ENCODE data around the gene CEND1. TPM values are rescaled to one million over a fixed set of nuclear protein-coding genes. Genes with fewer than 3 reads are reported as not detected.
A peak's percentile ranks its signal among the peaks of the same experiment; 100 is the strongest.

The CEND1 gene
- total and polyA plus RNA-seq, 2 of the 13 experiments (the other 11 are each of a cell fraction or from before 2014, with no cell fraction given): not detected

DNA sequence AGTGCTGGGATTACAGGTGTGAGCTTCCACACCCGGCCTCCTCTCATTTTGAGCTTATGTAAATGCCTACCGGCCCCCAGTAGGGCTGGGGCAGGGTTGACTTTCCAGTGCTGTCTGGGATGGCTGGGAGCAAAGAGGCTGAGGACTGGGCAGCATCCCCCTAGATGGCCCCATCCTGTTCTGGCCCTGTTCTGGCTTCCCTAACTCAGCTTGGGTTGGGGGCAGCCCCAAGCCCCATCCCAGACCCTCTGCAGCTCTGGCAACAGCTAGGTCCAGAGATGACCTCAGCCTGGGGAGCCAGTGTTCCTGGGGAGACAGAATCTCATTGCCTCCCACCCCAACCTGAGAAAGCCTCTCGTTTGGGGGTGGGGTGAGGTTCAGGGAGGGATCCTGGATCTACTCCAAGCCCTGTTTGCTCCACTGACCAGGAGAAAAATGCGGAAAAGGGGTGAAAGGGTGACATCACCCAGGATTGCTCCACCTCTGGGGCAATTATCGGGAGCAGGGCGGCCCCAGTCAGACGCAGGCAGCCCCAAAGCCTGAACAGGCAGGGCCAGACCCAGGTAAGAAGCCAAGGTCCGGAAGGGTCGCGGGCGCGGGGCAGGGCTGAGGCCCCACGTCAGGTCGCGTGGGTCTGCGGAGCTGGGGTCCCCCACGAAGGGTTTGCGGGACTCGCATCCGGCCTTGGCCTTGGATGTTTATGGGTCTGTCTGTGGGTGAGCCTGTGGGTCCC lies 28.7 kb upstream of the CEND1 start, which contains the start of gene PNPLA2 (continued):
- TF ChIP-seq, protein P1, sequence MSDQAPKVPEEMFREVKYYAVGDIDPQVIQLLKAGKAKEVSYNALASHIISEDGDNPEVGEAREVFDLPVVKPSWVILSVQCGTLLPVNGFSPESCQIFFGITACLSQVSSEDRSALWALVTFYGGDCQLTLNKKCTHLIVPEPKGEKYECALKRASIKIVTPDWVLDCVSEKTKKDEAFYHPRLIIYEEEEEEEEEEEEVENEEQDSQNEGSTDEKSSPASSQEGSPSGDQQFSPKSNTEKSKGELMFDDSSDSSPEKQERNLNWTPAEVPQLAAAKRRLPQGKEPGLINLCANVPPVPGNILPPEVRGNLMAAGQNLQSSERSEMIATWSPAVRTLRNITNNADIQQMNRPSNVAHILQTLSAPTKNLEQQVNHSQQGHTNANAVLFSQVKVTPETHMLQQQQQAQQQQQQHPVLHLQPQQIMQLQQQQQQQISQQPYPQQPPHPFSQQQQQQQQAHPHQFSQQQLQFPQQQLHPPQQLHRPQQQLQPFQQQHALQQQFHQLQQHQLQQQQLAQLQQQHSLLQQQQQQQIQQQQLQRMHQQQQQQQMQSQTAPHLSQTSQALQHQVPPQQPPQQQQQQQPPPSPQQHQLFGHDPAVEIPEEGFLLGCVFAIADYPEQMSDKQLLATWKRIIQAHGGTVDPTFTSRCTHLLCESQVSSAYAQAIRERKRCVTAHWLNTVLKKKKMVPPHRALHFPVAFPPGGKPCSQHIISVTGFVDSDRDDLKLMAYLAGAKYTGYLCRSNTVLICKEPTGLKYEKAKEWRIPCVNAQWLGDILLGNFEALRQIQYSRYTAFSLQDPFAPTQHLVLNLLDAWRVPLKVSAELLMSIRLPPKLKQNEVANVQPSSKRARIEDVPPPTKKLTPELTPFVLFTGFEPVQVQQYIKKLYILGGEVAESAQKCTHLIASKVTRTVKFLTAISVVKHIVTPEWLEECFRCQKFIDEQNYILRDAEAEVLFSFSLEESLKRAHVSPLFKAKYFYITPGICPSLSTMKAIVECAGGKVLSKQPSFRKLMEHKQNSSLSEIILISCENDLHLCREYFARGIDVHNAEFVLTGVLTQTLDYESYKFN (CRISPR knock-in tag; conservative IDR thresholded peaks at IDR 0.05): peak; percentile 25; the same call in 1 of the 2 replicates
- TF ChIP-seq ZBTB7A (CRISPR knock-in tag; IDR thresholded peaks at IDR 0.05) (peak; percentile 21; the same call in 1 of the 2 replicates), ZNF350 (CRISPR knock-in tag; IDR thresholded peaks at IDR 0.05; ENCODE audit: borderline replicate concordance, low read depth) (peak; percentile 67; the same call in 1 of the 2 replicates), ELF1 (CRISPR knock-in tag; IDR thresholded peaks at IDR 0.05) (peak; percentile 80), HDAC1 (CRISPR knock-in tag; IDR thresholded peaks at IDR 0.05) (peak; percentile 3; the same call in 1 of the 2 replicates), CREM (IDR thresholded peaks at IDR 0.05) (no peak), CREM (CRISPR knock-in tag; IDR thresholded peaks at IDR 0.05) (0 out of 2 replicates have a peak, but pooled peaks have one; percentile 15), ATF7 (IDR thresholded peaks at IDR 0.05) (peak; percentile 69), ATF7 (CRISPR knock-in tag; IDR thresholded peaks at IDR 0.05) (peak; percentile 94), ZNF629 (CRISPR knock-in tag; conservative IDR thresholded peaks at IDR 0.05) (no peak), ZBTB42 (CRISPR knock-in tag; IDR thresholded peaks at IDR 0.05) (0 out of 2 replicates have a peak, but pooled peaks have one; percentile 52), ZNF883 (CRISPR knock-in tag; IDR thresholded peaks at IDR 0.05; ENCODE audit: not compliant biosample characterization) (peak; percentile 22)
- TF ChIP-seq, protein P2, sequence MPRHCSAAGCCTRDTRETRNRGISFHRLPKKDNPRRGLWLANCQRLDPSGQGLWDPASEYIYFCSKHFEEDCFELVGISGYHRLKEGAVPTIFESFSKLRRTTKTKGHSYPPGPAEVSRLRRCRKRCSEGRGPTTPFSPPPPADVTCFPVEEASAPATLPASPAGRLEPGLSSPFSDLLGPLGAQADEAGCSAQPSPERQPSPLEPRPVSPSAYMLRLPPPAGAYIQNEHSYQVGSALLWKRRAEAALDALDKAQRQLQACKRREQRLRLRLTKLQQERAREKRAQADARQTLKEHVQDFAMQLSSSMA (CRISPR knock-in tag; IDR thresholded peaks at IDR 0.05): no peak
- TF ChIP-seq, protein P3, sequence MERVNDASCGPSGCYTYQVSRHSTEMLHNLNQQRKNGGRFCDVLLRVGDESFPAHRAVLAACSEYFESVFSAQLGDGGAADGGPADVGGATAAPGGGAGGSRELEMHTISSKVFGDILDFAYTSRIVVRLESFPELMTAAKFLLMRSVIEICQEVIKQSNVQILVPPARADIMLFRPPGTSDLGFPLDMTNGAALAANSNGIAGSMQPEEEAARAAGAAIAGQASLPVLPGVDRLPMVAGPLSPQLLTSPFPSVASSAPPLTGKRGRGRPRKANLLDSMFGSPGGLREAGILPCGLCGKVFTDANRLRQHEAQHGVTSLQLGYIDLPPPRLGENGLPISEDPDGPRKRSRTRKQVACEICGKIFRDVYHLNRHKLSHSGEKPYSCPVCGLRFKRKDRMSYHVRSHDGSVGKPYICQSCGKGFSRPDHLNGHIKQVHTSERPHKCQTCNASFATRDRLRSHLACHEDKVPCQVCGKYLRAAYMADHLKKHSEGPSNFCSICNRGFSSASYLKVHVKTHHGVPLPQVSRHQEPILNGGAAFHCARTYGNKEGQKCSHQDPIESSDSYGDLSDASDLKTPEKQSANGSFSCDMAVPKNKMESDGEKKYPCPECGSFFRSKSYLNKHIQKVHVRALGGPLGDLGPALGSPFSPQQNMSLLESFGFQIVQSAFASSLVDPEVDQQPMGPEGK (CRISPR knock-in tag; IDR thresholded peaks at IDR 0.05): peak; percentile 55; the same call in 1 of the 2 replicates
- TF ChIP-seq, protein P4, sequence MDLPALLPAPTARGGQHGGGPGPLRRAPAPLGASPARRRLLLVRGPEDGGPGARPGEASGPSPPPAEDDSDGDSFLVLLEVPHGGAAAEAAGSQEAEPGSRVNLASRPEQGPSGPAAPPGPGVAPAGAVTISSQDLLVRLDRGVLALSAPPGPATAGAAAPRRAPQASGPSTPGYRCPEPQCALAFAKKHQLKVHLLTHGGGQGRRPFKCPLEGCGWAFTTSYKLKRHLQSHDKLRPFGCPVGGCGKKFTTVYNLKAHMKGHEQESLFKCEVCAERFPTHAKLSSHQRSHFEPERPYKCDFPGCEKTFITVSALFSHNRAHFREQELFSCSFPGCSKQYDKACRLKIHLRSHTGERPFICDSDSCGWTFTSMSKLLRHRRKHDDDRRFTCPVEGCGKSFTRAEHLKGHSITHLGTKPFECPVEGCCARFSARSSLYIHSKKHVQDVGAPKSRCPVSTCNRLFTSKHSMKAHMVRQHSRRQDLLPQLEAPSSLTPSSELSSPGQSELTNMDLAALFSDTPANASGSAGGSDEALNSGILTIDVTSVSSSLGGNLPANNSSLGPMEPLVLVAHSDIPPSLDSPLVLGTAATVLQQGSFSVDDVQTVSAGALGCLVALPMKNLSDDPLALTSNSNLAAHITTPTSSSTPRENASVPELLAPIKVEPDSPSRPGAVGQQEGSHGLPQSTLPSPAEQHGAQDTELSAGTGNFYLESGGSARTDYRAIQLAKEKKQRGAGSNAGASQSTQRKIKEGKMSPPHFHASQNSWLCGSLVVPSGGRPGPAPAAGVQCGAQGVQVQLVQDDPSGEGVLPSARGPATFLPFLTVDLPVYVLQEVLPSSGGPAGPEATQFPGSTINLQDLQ (CRISPR knock-in tag; IDR thresholded peaks at IDR 0.05): no peak
- TF ChIP-seq, protein P5, sequence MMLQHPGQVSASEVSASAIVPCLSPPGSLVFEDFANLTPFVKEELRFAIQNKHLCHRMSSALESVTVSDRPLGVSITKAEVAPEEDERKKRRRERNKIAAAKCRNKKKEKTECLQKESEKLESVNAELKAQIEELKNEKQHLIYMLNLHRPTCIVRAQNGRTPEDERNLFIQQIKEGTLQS (CRISPR knock-in tag; IDR thresholded peaks at IDR 0.05): peak; percentile 92

Measured in HepG2 (cell line).